Activated naive CD4-positive, alpha-beta T cell treated with anti-CD3 and anti-CD28 coated beads, Interleukin-2, amount 50 U/mL, for 72 hours (primary cell): ENCODE data around the gene EPDR1. TPM values are rescaled to one million over a fixed set of nuclear protein-coding genes. Genes with fewer than 3 reads are reported as not detected.

ENCODE experiments used
- ATAC-seq, 2 donors: fragments of 150-1000 bp; cut with Tn5 transposase; 2 replicates each; pipeline ENCODE4 v1.10.0; 2021; ENCODE audit warnings: mild to moderate bottlenecking in 2 of 2, moderate library complexity in 2 of 2
- DNase-seq, 2 donors: peaks; one replicate each; pipeline ENCODE4 v3.0.0; 2021 to 2022; ENCODE audit warnings: low spot score in 2 of 2
- H3K27ac Mint-ChIP-seq, 2 donors: one replicate each; pipeline ENCODE4 v1.8.0; 2022; ENCODE audit warnings: mild to moderate bottlenecking in 2 of 2, mixed read lengths in 2 of 2
- H3K36me3 Mint-ChIP-seq, 2 donors: one replicate each; pipeline ENCODE4 v1.8.0; 2022; ENCODE audit warnings: mixed read lengths in 2 of 2
- H3K9me3 Mint-ChIP-seq, 2 donors: one replicate each; pipeline ENCODE4 v1.8.0; 2022; ENCODE audit warnings: mixed read lengths in 2 of 2
- total RNA-seq, 2 donors: library from RNA; stranded (reverse); gene quantifications; one replicate each; pipeline ENCODE4 v1.2.3, GENCODE V29; 2022

The EPDR1 gene
- total RNA-seq, 2 donors from 2014 or later: 0.66 to 0.82 TPM

GRCh38 chr7:37993060-37993501 lies 72.6 kb downstream of the EPDR1 start:
- no peaks in the 10 kb centered on the region for H3K36me3 Mint-ChIP-seq
- no peak for ATAC-seq
- DNase-seq: no peak
- peaks cover 0 to 5% of the 10 kb centered on the region in 2 donors for H3K9me3 Mint-ChIP-seq
- H3K27ac Mint-ChIP-seq: no peak overlapping the region

GRCh38 chr7:37999673-38000072 lies 79.2 kb downstream of the EPDR1 start:
- H3K9me3 Mint-ChIP-seq: peaks cover 0 to 5% of the 10 kb centered on the region in 2 donors
- no peak overlapping the region for H3K27ac Mint-ChIP-seq

GRCh38 chr7:38000272-38000671 lies 79.8 kb downstream of the EPDR1 start:
- no peak for ATAC-seq
- Mint-ChIP-seq H3K9me3 (peaks cover 0 to 5% of the 10 kb centered on the region in 2 donors), H3K36me3 (no peaks in the 10 kb centered on the region), H3K27ac (no peak overlapping the region)
- no peak for DNase-seq

More at GRCh38 chr7:37999673-38000072, 79.2 kb downstream of the EPDR1 start:
- ATAC-seq: no peak
- no peaks in the 10 kb centered on the region for H3K36me3 Mint-ChIP-seq
- no peak for DNase-seq

Other genes starting within 250 kb of the EPDR1 start
- gene GPR141, start 236.9 kb upstream of the EPDR1 start, total RNA-seq: not detected
- gene NME8, start 72.0 kb upstream of the EPDR1 start, total RNA-seq: not detected
- not detected for gene SFRP4, start 3.8 kb upstream of the EPDR1 start, total RNA-seq